Activated CD8-positive, alpha-beta memory T cell treated with anti-CD3 and anti-CD28 coated beads, Interleukin-2, amount 10 ng/mL, durations not matched to agents 7 days and 5 days (primary cell): ENCODE results near the gene FAM193A. TPM values are rescaled to one million over a fixed set of nuclear protein-coding genes. Genes with fewer than 3 reads are reported as not detected.

Source experiments
- ATAC-seq: fragments of 150-1000 bp; cut with Tn5 transposase; one replicate; pipeline ENCODE4 v1.10.0; 2021; ENCODE audit warnings: moderate library complexity
- CTCF ChIA-PET: fragments of 350-600 bp; sonication (Branson Sonifier 250); formaldehyde crosslinking; loops from one replicate; lab custom pipeline; 2021; ENCODE audit warnings: antibody characterized with exemption; lab: Charles Lee
- DNase-seq: peaks from one replicate; pipeline ENCODE4 v3.0.0-alpha.2; 2020
- H3K27ac Mint-ChIP-seq: one replicate; pipeline ENCODE4 v1.8.0; 2021; ENCODE audit warnings: mild to moderate bottlenecking, mixed read lengths
- H3K27me3 Mint-ChIP-seq: one replicate; pipeline ENCODE4 v1.8.0; 2021; ENCODE audit warnings: mixed read lengths
- H3K36me3 Mint-ChIP-seq: one replicate; pipeline ENCODE4 v1.8.0; 2021; ENCODE audit warnings: mild to moderate bottlenecking, mixed read lengths
- H3K4me1 Mint-ChIP-seq: one replicate; pipeline ENCODE4 v1.8.0; 2021; ENCODE audit warnings: mixed read lengths
- H3K4me3 Mint-ChIP-seq: one replicate; pipeline ENCODE4 v1.8.0; 2021; ENCODE audit warnings: mild to moderate bottlenecking, moderate library complexity, mixed read lengths
- H3K9me3 Mint-ChIP-seq: one replicate; pipeline ENCODE4 v1.8.0; 2022; ENCODE audit warnings: low read depth, mixed read lengths
- total RNA-seq, 2 experiments: library from RNA; stranded (reverse); gene quantifications; one replicate each; pipeline ENCODE4 v1.2.3, GENCODE V29; 2021

Gene FAM193A, protein sequence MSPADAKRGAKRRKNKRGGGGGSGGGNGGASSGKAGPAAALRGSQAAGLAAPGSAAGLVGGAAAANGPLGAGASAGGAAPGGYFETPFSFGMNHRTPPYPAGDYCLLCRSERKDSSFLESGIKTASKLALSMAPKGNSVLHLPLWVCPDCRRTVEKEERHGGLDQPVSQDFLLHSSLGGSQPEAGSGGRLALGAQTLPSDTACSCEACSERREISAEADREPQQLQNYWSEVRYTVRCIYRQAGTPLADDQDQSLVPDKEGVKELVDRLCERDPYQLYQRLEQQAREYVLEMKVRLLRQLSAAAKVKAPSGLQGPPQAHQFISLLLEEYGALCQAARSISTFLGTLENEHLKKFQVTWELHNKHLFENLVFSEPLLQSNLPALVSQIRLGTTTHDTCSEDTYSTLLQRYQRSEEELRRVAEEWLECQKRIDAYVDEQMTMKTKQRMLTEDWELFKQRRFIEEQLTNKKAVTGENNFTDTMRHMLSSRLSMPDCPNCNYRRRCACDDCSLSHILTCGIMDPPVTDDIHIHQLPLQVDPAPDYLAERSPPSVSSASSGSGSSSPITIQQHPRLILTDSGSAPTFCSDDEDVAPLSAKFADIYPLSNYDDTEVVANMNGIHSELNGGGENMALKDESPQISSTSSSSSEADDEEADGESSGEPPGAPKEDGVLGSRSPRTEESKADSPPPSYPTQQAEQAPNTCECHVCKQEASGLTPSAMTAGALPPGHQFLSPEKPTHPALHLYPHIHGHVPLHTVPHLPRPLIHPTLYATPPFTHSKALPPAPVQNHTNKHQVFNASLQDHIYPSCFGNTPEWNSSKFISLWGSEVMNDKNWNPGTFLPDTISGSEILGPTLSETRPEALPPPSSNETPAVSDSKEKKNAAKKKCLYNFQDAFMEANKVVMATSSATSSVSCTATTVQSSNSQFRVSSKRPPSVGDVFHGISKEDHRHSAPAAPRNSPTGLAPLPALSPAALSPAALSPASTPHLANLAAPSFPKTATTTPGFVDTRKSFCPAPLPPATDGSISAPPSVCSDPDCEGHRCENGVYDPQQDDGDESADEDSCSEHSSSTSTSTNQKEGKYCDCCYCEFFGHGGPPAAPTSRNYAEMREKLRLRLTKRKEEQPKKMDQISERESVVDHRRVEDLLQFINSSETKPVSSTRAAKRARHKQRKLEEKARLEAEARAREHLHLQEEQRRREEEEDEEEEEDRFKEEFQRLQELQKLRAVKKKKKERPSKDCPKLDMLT (N-terminal part only)
- 10 to 100 TPM; 30.0 to 37.9 TPM for total RNA-seq

DNA sequence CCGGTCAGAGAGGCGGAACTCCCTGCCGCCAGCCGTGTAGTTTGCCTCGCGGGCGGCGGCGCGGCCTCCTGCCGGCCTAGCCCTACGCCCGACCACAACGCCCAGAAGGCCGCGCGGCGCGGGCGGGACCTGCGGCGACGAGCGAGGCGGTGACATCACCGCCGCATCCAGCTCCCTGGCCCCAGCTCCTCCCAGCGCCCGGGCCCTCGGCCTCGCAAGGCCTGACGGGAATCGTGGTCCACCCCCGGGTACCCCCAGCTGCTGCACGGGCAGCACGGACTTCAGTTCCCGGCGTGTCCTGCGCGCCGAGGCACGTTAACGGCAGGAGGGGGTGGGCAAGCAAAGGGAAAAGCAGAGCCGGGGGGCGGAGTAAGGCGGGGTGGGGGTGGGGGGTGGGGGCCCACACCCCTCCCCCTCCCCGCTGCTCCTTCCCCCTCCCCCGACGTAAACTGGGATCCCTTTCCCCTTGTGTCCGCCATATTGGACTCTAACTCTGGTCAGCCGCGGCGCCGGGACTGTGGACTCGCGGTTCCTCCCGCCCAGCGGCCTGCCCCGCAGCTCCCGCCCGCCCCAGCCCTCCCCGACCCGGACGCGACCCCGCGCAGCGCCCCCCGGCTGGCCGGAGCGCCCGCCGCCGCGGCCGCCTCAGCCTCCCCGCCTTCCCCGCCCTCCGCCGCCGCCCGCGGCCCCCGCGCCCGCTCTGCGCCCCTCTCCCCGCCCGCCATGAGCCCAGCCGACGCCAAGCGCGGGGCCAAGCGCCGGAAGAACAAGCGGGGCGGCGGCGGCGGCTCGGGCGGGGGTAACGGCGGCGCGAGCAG lies at the start of gene FAM193A:
Gene FAM193A, plus strand, starts transcription at position 455 of the 818 bp plus-strand sequence. Its CDS starts 269 bp downstream, at position 724.
- ATAC-seq (peak; percentile 94), DNase-seq (peak; percentile 100)
- Mint-ChIP-seq H3K27me3 (no peaks in the 10 kb centered on the region), H3K4me1 (peaks cover 19% of the 10 kb centered on the region), H3K4me3 (peak within 1 kb of the TSS; percentile 86), H3K36me3 (peaks cover 5% of the 10 kb centered on the region), H3K9me3 (no peaks in the 10 kb centered on the region), H3K27ac (peak within 1 kb of the TSS; percentile 91)
- CTCF ChIA-PET, result interaction anchor here (0.9 to 1.7 kb wide), 5 partner anchors 25 to 220 kb away, joined by 3 to 4 read pairs (median 3); partner anchors contain the start of genes RNF4 and TNIP2

DNA sequence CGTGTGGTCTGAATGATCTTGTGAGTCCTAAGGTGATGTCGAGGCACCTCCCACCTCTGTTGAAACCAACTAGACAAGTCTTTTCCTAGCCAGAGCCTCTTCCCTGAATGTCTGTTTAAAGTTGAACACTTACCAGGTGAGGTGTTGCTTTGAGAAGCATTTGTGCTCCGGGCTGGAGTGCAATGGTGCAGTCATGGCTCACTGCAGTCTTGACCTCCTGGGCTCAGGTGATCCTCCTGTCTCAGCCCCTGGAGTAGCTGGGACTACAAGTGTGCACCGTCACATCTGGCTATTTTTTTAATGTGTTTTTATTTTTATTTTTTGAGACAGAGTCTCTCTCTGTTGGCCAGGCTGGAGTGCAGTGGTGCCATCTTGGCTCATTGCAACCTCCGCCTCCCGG lies 49.5 kb upstream of the FAM193A start:
- H3K27me3 Mint-ChIP-seq, result no peaks in the 10 kb centered on the region
- H3K4me3 Mint-ChIP-seq, result no peak overlapping the region
- DNase-seq (no peak), ATAC-seq (no peak)
- no peaks in the 10 kb centered on the region for H3K9me3 Mint-ChIP-seq
- CTCF ChIA-PET, result interaction anchor here (1.0 to 1.8 kb wide), 3 partner anchors 10 to 48 kb away, joined by 3 to 6 read pairs (median 5); no protein-coding TSS in a partner anchor
- H3K36me3 Mint-ChIP-seq, result peaks cover 39% of the 10 kb centered on the region
- H3K4me1 Mint-ChIP-seq, result peaks cover 78% of the 10 kb centered on the region
- peak overlapping the region; percentile 53 for H3K27ac Mint-ChIP-seq

DNA sequence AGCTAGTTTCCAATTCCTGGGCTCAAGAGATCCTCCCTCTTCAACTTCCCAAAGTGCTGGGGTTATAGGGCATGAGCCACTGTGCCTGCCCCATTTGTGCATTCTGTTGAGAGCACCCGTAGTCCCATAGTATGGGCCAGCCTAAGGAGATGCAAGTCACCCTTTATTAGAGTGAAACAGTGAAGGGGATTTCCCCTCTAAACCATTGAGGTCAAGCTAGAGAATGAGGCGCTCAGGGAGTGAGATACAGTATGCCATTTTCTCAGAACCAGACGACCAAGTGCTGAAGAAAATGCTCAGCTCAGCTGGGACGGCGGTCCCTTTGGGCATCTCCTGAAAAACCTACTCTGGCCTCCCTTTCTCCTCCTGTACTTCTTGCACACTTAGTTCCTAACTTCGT lies 48.8 kb upstream of the FAM193A start:
- peak overlapping the region; percentile 2 for H3K27ac Mint-ChIP-seq
- H3K36me3 Mint-ChIP-seq, result peaks cover 45% of the 10 kb centered on the region
- DNase-seq, result no peak
- no peaks in the 10 kb centered on the region for H3K9me3 Mint-ChIP-seq
- peak; percentile 54 for ATAC-seq
- CTCF ChIA-PET, result interaction anchor here (1.0 to 1.8 kb wide), 3 partner anchors 10 to 48 kb away, joined by 3 to 6 read pairs (median 5); no protein-coding TSS in a partner anchor
- H3K27me3 Mint-ChIP-seq, result no peaks in the 10 kb centered on the region
- peaks cover 75% of the 10 kb centered on the region for H3K4me1 Mint-ChIP-seq
- H3K4me3 Mint-ChIP-seq, result peak overlapping the region; percentile 2

DNA sequence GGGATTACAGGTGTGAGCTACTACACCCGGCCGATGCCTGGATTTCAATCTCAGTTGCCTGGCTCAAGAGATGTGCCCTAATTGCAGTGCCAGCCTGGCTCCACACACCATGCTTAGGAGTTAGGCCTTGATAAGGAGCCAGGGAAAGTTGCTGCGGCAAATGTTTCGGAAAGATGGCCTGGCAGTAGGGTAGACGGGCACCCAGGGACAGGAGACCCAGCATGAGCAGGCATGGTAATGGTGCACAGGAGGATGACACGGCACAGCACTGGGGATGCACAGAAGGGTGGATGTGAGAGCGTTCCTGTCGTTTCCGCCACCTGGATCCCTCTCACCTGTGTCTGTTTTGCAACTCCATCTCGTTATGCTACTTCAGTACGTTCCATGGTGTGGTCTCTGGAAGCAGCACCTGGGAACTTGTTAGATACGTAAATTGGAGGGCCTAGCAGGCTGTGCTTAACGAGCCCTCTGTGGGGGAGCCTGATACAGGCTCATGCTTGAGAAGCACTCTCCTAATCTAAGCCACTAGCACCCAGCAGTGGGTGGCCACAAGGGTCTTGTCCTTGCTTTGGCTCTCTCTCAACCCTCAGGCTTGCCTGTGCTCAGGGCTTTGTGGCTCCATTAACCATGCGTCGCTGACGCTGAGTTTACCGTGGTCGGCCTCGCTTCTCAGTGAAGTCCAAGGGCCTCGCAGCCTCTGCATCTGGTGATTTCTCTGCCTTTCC lies 47.2 kb upstream of the FAM193A start:
- CTCF ChIA-PET, result no interaction called here
- ATAC-seq, result no peak
- H3K27me3 Mint-ChIP-seq, result no peaks in the 10 kb centered on the region
- peaks cover 68% of the 10 kb centered on the region for H3K4me1 Mint-ChIP-seq
- DNase-seq, result no peak
- no peak overlapping the region for H3K4me3 Mint-ChIP-seq
- no peaks in the 10 kb centered on the region for H3K9me3 Mint-ChIP-seq
- no peak overlapping the region for H3K27ac Mint-ChIP-seq
- peaks cover 54% of the 10 kb centered on the region for H3K36me3 Mint-ChIP-seq

DNA sequence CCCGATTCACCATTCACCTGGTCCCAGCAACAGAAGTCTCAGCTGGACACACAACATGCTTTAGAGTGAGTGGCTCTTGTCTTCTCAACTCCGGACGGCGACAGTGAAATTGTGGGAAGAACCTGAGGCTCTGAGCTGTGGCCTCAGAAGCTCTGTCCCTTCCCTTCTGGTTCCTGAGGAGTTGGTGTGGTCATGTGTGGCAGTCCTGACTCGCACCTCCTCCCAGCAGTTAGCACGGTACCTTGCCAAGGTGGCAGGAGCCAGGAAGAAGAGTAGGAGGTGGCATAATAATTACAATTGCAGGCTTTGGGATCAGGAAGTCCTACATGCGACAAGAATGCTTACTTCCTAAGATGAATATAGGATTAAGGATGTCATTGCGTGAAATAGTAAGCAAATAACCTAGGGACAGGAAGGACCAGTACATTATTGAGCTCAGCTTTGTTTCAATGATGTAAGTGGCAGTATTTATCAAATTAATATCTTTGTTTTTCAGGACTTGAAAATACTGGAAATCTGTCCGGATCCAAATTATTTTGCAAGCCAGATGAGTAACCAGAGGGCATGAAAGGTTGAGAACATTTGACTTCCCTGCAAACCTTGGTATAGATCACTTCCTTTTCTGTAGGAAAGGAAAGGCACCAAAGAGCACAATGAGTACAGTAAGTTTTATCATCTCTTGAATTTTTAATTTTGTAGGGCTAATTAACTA lies 46.5 kb upstream of the FAM193A start:
- CTCF ChIA-PET, result interaction anchor here (0.6 to 1.2 kb wide), 2 partner anchors 28 to 68 kb away, joined by 3 to 4 read pairs; no protein-coding TSS in a partner anchor
- Mint-ChIP-seq H3K4me3 (no peak overlapping the region), H3K9me3 (no peaks in the 10 kb centered on the region), H3K36me3 (peaks cover 57% of the 10 kb centered on the region), H3K27ac (no peak overlapping the region), H3K4me1 (peaks cover 62% of the 10 kb centered on the region), H3K27me3 (no peaks in the 10 kb centered on the region)
- DNase-seq (no peak), ATAC-seq (no peak)

DNA sequence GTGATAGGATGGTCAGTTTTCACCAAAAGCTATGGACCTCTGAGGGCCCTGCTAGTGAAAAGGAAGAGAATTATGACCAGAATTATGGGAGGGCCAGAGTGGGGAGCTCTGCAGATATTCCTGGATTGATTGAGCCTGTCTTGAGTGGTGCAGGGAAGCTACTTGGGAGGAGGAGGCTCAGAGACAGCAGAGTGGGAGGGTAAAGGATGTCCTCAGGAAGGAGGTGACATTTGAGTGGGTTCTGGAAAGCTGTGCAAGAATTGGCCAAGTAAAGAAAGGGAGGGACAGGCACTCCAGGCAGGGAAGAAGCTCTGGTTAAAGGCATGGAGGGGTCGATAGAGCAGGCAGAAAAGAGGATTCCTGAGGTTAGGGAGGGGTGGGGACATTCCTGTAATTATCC lies 43.5 kb upstream of the FAM193A start:
- H3K4me1 Mint-ChIP-seq, result peaks cover 40% of the 10 kb centered on the region

DNA sequence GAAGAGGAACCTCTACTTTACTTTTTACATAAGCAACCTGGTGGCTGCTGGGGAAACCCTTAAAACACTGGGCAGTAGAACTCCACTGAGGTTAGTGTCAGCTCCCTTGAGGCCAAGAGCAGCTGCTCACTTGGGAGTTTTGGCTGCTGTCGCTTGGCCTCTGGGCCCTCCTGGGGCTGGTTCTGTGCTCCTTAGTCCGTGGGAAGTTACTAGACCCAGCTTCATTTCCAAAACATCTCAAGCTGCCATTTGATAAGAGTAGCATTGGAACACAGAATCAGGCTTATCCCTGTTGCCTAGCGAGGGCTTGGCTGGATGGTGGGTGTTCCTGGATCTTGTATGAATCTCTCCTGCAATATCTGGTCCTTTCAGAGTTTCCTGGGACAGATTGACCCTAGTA lies 41.5 kb upstream of the FAM193A start:
- H3K27me3 Mint-ChIP-seq, result no peaks in the 10 kb centered on the region
- DNase-seq (no peak), ATAC-seq (no peak)
- CTCF ChIA-PET, result interaction anchor here (0.9 kb wide), 1 partner anchor 12 kb away, joined by 4 read pairs; no protein-coding TSS in a partner anchor
- H3K4me3 Mint-ChIP-seq, result no peak overlapping the region
- H3K9me3 Mint-ChIP-seq, result no peaks in the 10 kb centered on the region
- H3K4me1 Mint-ChIP-seq, result peaks cover 27% of the 10 kb centered on the region
- peaks cover 63% of the 10 kb centered on the region for H3K36me3 Mint-ChIP-seq
- no peak overlapping the region for H3K27ac Mint-ChIP-seq

More for the DNA sequence above, 43.5 kb upstream of the FAM193A start:
- ATAC-seq (no peak), DNase-seq (no peak)
- H3K9me3 Mint-ChIP-seq, result no peaks in the 10 kb centered on the region
- CTCF ChIA-PET, result interaction anchor here (1.0 kb wide), 1 partner anchor 8 kb away, joined by 4 read pairs; no protein-coding TSS in a partner anchor
- H3K4me3 Mint-ChIP-seq, result no peak overlapping the region
- H3K36me3 Mint-ChIP-seq, result peaks cover 65% of the 10 kb centered on the region
- no peaks in the 10 kb centered on the region for H3K27me3 Mint-ChIP-seq
- H3K27ac Mint-ChIP-seq, result no peak overlapping the region

DNA sequence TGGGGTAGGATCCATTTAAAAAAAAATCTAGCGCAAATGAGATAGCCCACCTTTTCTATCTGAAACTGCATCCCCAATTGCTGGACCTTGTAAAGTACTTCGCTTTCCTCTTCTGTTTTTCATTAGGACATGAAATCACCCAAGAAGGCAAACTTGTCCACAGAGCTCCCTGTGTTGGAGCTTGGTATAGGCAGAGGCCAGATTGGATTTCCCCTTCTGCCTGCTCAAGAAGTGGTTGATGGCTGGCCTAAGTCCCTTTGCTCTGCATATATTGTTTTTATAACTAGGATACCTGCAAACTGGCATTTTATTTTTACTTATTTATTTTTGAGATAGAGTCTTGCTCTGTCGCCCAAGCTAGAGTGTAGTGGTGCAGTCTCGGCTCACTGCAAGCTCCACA lies 39.1 kb upstream of the FAM193A start:
- Mint-ChIP-seq H3K4me3 (no peak overlapping the region), H3K4me1 (peaks cover 25% of the 10 kb centered on the region), H3K36me3 (peaks cover 66% of the 10 kb centered on the region), H3K9me3 (no peaks in the 10 kb centered on the region), H3K27me3 (no peaks in the 10 kb centered on the region), H3K27ac (no peak overlapping the region)
- ATAC-seq, result no peak
- DNase-seq, result no peak
- CTCF ChIA-PET, result no interaction called here

DNA sequence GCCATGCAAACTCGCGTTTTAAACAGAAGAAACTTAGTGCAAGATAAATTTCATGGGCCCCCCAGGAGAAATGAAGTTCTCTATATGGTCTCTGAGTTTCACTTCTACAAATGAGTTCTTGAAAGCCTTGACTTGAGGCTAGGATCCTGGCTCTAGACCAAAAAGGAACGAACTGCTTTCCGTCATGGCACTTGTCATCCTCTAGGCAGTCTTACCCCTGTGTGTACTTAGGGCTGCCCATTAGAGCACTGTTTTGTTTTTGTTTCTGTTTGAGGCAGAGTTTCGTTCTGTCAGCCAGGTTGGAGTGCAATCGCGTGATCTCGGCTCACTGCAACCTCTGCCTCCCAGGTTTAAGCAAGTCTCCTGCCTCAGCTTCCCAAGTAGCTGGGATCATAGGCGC lies 38.5 kb upstream of the FAM193A start:
- CTCF ChIA-PET, result no interaction called here

DNA sequence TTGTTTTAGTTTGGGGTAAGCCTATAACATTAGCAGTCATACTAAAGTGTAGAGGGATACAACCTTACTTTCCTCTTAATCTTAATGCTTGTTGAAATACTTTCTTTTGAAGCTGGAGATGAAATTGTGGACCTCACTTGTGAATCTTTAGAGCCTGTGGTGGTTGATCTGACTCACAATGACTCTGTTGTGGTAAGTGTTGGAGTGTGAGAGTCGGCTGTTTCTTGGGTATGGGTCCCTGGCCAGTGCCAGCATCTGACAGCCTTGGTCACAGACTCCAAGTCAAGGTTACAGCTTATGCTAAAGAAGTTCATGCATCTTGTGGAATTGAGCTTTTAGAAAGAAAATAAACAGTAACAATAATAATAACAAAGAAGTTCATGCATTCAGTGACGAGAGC lies 35.9 kb upstream of the FAM193A start:
- ATAC-seq, result peak; percentile 36
- no peak for DNase-seq
- Mint-ChIP-seq H3K27me3 (no peaks in the 10 kb centered on the region), H3K9me3 (no peaks in the 10 kb centered on the region), H3K36me3 (peaks cover 58% of the 10 kb centered on the region), H3K4me1 (peaks cover 19% of the 10 kb centered on the region), H3K27ac (peak overlapping the region; percentile 33), H3K4me3 (no peak overlapping the region)
- CTCF ChIA-PET, result interaction anchor here (0.7 kb wide), 1 partner anchor 287 kb away, joined by 3 read pairs; no protein-coding TSS in a partner anchor

More for the DNA sequence above, 38.5 kb upstream of the FAM193A start:
- Mint-ChIP-seq H3K9me3 (no peaks in the 10 kb centered on the region), H3K36me3 (peaks cover 60% of the 10 kb centered on the region), H3K27me3 (no peaks in the 10 kb centered on the region), H3K27ac (no peak overlapping the region), H3K4me3 (no peak overlapping the region), H3K4me1 (peaks cover 19% of the 10 kb centered on the region)
- ATAC-seq (no peak), DNase-seq (no peak)

DNA sequence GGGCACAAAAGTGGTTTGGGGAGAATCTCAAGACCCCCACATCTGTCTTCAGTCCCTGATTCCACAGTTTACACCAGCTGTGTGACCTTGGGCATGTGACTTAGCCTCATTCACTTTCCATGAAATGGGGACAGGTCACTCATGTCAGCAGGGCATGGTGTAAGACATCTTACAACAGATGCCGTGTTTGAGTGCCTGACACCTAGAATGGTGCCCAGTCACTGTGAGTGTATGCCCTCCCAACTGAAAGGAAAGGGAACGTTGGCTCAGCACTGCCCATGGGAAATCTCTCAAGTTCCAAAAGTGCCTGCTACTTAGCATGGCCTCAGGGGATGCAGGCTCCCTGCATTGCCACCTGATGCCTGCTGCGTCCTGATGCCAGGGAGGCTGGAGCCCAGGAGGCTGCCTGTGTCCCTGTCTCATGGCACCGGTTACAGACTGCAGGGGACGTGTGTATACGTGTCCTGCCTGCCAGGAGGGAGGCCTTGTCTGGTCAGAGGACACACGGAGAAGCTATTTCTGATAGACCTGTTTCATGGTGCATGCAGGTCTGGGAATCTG lies 35.3 kb upstream of the FAM193A start:
- ATAC-seq, result no peak
- Mint-ChIP-seq H3K27ac (peak overlapping the region; percentile 50), H3K4me3 (no peak overlapping the region), H3K27me3 (no peaks in the 10 kb centered on the region), H3K36me3 (peaks cover 58% of the 10 kb centered on the region), H3K9me3 (no peaks in the 10 kb centered on the region), H3K4me1 (peaks cover 17% of the 10 kb centered on the region)
- no peak for DNase-seq
- CTCF ChIA-PET, result no interaction called here
